Measurements from ENCODE around the gene STAP2. TPM values are rescaled to one million over a fixed set of nuclear protein-coding genes. Genes with fewer than 3 reads are reported as not detected.

Gene STAP2
- total RNA-seq, 3 donors from 2014 or later: 1.6 to 51.4 (median 25.9) TPM

DNA sequence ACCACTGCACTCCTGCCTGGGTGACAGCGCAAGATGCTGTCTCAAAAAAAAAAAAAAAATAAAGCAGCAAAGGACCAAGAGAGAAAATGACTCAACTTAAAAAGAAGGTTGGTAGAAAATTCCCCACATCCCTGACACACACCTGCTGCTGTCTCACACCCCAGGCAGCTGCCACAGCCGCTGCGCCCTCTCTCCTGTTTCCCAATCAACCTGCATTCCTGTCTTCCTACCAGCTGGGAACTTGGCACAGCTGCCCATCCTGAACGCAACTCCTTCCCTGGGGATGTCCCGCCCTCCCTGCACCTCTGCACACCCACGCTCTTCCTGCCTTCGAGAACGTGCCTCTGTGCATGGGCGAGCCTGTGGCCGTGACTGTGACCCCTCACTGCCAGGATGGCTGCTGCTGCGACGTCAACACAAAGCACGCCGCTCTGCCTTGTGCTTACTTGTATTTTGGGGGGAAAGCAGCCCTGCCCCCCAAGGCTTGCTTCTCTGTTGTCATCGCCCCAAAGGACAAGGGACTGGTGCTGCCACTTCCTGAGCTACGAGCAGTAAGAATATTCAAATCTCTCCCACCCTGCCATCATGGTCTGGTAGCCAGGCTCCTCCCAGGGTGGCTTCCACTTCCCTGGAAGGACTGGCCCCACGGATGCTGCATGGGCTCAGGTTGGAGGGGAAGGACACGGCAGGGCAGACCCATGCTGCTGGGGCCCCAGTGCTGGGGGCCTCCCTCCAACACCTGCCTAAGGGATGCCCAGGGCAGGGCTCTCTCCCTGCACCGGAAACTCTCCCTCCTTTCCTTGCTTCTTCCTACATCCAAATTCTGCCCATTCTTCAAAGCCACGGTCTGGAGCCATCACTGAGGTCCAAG lies 41.0 kb upstream of the STAP2 start:
- no peaks in the 10 kb centered on the region for H3K36me3 ChIP-seq
- intact Hi-C loops (cut with DNase I; ENCODE audit: low total_unique reads): loop anchor here (10.0 kb wide), 1 partner anchor 275 kb away; no protein-coding TSS in a partner anchor
- peaks cover 18 to 41% of the 10 kb centered on the region in 2 donors for H3K4me1 ChIP-seq
- peak in 1 of 2 donors; percentile 91 for DNase-seq (ENCODE audit: low spot score in 2 of 2)
- peak overlapping the region in 2 of 3 donors; percentile 16 to 47 for H3K4me3 ChIP-seq
- no peaks in the 10 kb centered on the region for H3K9me3 ChIP-seq
- H3K27me3 ChIP-seq: no peaks in the 10 kb centered on the region
- H3K27ac ChIP-seq: peak overlapping the region; percentile 80 to 88
- peak; percentile 23 to 85 (median 72) for TF ChIP-seq POLR2AphosphoS5 (IDR thresholded peaks at IDR 0.05)
- no peak for TF ChIP-seq POLR2A (IDR thresholded peaks at IDR 0.05)

DNA sequence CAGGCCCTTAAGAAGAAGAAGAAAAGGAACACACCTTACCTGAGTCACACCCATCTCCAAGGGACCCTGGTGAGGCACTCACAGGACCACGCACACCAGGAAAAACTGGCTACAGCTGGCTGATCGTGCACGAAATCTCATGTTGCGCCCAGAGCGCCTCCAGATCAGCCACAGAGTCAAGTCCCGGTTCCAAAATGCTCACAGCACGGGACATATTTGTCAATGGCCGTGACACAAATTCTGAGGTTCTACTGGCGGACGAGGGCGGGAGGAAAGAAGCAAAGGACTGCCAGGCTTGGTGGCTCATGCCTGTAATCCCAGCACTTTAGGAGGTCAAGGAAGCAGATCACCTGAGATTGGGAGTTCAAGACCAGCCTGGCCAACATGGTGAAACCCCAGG lies 40.3 kb upstream of the STAP2 start:
- Histone ChIP-seq H3K36me3 (no peaks in the 10 kb centered on the region), H3K4me3 (no peak overlapping the region), H3K27ac (peak overlapping the region; percentile 32 to 88), H3K27me3 (no peaks in the 10 kb centered on the region), H3K9me3 (no peaks in the 10 kb centered on the region), H3K4me1 (peaks cover 23 to 48% of the 10 kb centered on the region in 2 donors)
- intact Hi-C loops (cut with DNase I; ENCODE audit: low total_unique reads): no loop called here
- DNase-seq (ENCODE audit: low spot score in 2 of 2): no peak
- TF ChIP-seq, protein P1, sequence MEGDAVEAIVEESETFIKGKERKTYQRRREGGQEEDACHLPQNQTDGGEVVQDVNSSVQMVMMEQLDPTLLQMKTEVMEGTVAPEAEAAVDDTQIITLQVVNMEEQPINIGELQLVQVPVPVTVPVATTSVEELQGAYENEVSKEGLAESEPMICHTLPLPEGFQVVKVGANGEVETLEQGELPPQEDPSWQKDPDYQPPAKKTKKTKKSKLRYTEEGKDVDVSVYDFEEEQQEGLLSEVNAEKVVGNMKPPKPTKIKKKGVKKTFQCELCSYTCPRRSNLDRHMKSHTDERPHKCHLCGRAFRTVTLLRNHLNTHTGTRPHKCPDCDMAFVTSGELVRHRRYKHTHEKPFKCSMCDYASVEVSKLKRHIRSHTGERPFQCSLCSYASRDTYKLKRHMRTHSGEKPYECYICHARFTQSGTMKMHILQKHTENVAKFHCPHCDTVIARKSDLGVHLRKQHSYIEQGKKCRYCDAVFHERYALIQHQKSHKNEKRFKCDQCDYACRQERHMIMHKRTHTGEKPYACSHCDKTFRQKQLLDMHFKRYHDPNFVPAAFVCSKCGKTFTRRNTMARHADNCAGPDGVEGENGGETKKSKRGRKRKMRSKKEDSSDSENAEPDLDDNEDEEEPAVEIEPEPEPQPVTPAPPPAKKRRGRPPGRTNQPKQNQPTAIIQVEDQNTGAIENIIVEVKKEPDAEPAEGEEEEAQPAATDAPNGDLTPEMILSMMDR (IDR thresholded peaks at IDR 0.05): no peak
- TF ChIP-seq POLR2A (IDR thresholded peaks at IDR 0.05) (no peak), POLR2AphosphoS5 (IDR thresholded peaks at IDR 0.05) (no peak)

DNA sequence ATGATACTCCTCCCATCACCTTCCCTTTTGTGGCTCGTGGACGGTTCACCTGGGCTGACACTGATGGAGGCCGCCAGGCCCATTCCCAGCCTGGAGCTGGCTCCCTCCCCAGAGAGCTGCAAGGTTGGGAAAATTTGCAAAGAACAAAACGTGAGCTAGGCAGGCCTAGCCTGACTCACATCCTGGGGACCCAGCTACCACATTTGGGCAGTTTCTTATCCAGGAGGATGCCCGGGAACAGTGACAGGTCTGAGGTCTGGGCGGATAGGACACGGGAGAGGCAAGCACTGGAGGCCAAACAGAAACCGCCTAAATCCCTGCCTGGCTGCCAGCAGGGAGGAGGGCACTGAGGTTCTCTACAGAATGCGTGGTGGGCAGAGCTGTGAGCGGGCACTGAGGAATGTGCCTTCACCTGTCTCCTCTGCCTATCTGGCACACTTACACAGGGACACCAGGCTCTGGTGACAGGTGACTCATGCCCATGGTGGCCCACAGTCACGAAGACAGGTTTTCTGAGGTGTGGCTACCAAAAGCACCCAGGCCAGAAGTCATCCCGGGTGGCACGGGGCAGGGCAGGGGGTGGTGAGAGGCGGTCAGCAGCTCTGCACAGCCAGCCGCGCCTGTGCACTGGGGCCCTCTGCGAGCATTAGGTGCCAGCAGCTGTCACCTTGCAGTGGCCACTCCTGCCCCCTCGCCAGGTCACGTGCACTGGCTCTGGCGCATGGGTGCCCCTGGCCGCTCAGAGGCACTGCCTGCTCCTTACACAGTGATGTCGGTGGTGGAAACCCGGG lies 38.6 kb upstream of the STAP2 start:
- no peaks in the 10 kb centered on the region for H3K9me3 ChIP-seq
- no peaks in the 10 kb centered on the region for H3K27me3 ChIP-seq
- peak overlapping the region; percentile 80 to 88 for H3K27ac ChIP-seq
- TF ChIP-seq, protein P1 (IDR thresholded peaks at IDR 0.05): no peak
- no peak for TF ChIP-seq POLR2A (IDR thresholded peaks at IDR 0.05)
- no peak for TF ChIP-seq POLR2AphosphoS5 (IDR thresholded peaks at IDR 0.05)
- intact Hi-C loops (cut with DNase I; ENCODE audit: low total_unique reads): loop anchor here (1.0 kb wide), 1 partner anchor 17 kb away; no protein-coding TSS in a partner anchor
- H3K4me1 ChIP-seq: peaks cover 33 to 63% of the 10 kb centered on the region in 2 donors
- no peaks in the 10 kb centered on the region for H3K36me3 ChIP-seq
- peak in 1 of 2 donors; percentile 75 for DNase-seq (ENCODE audit: low spot score in 2 of 2)
- H3K4me3 ChIP-seq: no peak overlapping the region

DNA sequence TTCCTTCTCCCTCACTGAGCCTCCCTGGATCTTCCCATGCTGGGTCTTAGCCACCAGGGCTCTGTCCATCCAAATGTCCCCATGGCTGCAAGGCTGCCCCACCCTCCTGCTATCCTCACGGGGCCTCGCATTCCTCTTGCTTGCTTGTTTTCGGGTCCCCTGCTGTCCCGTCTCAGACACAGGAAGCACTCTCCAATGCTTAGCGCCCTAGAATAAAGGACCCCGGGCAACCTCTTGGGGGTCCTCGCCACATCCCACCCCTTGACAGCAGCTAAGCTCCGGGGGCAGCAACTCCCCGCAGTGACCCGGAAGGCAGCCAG lies 38.0 kb upstream of the STAP2 start:
- intact Hi-C loops (cut with DNase I; ENCODE audit: low total_unique reads): no loop called here
- no peak for TF ChIP-seq POLR2A (IDR thresholded peaks at IDR 0.05)
- TF ChIP-seq, protein P1 (IDR thresholded peaks at IDR 0.05): no peak
- no peak for TF ChIP-seq POLR2AphosphoS5 (IDR thresholded peaks at IDR 0.05)
- no peaks in the 10 kb centered on the region for H3K36me3 ChIP-seq
- H3K27me3 ChIP-seq: no peaks in the 10 kb centered on the region
- peak overlapping the region; percentile 80 to 88 for H3K27ac ChIP-seq
- peaks cover 33 to 68% of the 10 kb centered on the region in 2 donors for H3K4me1 ChIP-seq
- H3K9me3 ChIP-seq: no peaks in the 10 kb centered on the region
- H3K4me3 ChIP-seq: no peak overlapping the region
- DNase-seq (ENCODE audit: low spot score in 2 of 2): no peak

DNA sequence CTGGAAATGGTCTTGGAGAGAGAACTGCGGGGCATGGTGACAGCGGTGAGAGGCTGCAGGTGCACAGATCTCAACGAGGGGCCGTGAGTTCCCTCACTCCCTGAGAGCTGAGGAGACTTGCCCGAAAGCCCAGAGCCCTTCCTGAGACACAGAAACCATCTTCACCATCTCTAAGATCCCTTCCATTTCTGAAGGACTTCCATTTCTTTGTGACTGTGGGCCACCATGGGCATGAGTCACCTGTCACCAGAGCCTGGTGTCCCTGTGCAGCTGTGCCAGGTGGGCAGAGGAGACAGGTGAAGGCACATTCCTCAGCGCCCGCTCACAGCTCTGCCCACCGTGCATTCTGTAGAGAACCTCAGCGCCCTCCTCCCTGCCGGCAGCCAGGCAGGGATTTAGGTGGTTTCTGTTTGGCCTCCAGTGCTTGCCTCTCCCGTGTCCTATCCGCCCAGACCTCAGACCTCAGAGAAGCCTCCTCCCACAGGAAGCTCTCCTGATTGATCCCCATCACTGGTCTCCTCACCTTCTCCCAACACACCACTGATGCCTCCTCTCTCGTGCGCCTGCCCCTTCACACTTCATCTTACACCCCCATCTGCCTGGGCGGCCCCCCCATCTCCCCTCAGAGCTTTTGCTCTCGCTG lies 37.5 kb upstream of the STAP2 start:
- DNase-seq (ENCODE audit: low spot score in 2 of 2): no peak
- intact Hi-C loops (cut with DNase I; ENCODE audit: low total_unique reads): no loop called here
- no peaks in the 10 kb centered on the region for H3K36me3 ChIP-seq
- no peaks in the 10 kb centered on the region for H3K27me3 ChIP-seq
- H3K4me3 ChIP-seq: no peak overlapping the region
- no peaks in the 10 kb centered on the region for H3K9me3 ChIP-seq
- H3K4me1 ChIP-seq: peaks cover 33 to 73% of the 10 kb centered on the region in 2 donors
- TF ChIP-seq POLR2AphosphoS5 (IDR thresholded peaks at IDR 0.05): no peak
- TF ChIP-seq POLR2A (IDR thresholded peaks at IDR 0.05): no peak
- TF ChIP-seq, protein P1 (IDR thresholded peaks at IDR 0.05): no peak
- H3K27ac ChIP-seq: peak overlapping the region; percentile 80 to 88

All from breast epithelium (tissue), 4 donors.